Fibroblast of skin of right quadriceps (primary cell): Measurements from ENCODE around the gene SPAG6.
A peak's percentile ranks its signal among the peaks of the same experiment; 100 is the strongest.

ENCODE experiments used
- DNase-seq: peaks from one replicate; pipeline ENCODE4 v3.0.0-alpha.2; 2013

SPAG6 gene

GRCh38 chr10:22322641-22323160 lies 22.6 kb upstream of the SPAG6 start:
- no peak for DNase-seq

DNA sequence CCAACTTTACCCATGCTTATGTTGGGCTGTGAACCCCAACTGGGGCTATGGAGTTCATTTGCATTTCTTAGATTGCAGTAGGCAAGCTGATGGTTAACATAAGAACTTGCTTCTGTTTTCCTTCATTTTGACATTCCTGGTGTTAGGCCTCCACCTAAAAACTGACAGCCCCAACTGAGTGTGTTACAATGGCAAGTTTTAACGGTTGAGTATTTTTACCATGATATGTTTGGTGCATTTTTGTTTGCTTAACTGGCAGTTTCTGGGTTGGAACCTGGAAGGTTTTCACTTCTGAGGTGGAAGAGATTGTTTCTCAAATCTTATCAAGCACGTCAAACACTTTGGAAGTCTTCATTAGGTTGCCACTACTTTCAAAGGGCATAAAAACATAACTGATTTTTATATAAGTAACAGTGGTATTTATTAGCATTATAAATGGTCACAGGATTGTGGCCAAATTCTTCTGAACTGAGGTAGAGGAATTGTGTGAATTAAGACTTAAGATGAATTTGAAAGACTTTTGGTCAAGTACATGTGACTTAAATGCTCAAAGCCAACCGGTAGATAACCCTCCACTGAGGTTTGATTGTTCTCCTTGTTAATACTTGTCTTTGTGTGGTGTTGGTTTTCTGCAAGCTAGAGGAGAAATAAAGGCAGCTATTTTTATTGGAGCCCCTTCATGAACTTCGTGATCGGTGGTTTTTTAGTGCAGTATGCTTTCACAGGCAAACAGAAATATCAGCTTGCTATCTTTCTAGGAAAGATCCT lies 21.6 kb upstream of the SPAG6 start:
- DNase-seq = no peak

GRCh38 chr10:22324413-22324812 lies 20.9 kb upstream of the SPAG6 start:
- no peak for DNase-seq

GRCh38 chr10:22324893-22325271 lies 20.4 kb upstream of the SPAG6 start:
- DNase-seq = no peak

DNA sequence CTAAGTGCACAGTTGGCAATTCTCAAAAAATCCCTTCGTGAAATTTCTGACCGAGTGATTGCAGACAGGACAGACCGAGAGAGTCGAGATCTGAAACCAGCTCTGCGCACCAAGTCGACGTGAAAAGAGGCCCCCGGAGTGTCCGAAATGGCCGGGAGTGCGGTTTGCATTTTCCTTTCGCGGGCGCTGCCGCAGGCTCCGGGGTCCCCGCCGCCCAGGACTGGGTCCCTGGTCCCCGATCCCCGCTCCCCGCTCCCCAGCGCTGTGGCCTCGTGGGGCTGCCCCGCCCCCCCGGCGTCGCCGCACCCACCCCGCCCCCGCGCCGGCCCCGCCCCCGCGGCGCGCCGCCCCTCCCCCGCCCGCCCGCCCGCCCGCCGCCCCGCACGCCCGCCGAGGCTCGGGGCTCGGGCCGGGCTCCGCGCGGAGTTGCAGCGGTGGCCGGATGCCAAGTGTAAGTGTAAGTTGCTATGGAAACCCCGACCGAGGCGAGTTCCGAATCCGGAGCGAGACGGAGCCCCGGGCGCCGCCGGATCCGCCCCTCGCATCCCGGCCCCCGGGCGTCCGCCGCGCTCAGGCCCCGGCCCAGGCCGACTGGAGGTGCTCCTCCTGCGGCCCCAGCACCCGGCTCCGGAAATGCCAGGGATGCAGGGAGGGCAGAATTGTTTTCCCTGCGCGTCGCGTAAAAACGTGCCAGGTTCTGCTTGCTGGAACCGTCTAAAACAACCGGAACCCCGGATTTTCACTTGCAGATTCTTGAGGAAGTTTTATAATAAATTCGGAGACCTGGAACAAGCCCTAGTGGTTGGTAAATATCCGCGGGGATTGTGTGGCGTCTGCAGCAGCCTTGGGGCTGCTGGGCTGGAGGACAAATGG lies 19.8 kb upstream of the SPAG6 start:
- DNase-seq = peak; percentile 61

DNA sequence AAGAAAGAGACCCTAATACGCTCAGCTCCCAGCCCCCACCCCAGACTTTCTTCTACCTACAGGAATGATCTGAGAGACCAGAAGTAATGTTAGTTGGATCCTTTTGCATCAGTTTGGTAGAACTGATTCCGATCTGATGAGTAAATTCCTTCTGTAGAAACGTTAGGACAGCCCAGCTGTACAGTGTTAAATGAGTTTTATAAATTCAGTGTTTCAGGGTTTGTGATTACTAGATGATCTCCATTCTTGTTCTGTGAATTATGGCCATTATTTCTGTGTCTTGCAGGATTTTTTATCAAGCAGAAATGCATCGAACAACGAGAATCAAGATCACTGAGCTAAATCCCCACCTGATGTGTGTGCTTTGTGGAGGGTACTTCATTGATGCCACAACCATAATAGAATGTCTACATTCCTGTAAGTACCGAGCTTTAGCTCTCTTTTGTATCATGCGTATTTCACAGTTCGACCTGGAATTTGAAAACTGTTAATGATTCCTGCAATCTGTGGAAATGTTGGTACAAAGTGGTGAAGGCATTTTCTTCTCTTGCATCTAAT lies 19.1 kb upstream of the SPAG6 start:
- no peak for DNase-seq

- no peak for DNase-seq
Measured at GRCh38 chr10:22329150-22329549, 16.1 kb upstream of the SPAG6 start.

GRCh38 chr10:22332116-22332692 lies 13.1 kb upstream of the SPAG6 start:
- DNase-seq = no peak

GRCh38 chr10:22333167-22333974 lies 11.9 kb upstream of the SPAG6 start:
- DNase-seq = no peak

DNA sequence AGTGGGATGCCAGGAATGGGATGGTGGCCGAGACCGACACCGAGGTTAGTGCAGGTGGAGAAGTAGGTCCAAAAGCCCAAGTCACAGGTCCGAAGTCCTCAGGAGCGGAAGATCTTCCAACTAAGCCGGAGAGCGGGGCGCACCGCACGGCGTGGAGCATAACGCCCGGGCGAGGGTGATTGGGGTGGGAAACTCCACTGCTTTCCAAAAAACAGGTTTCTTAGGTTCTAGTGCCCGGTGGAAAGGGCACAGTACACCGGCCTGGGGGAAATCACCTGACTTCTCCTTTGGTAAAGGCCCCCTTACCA lies 11.4 kb upstream of the SPAG6 start:
- no peak for DNase-seq

DNA sequence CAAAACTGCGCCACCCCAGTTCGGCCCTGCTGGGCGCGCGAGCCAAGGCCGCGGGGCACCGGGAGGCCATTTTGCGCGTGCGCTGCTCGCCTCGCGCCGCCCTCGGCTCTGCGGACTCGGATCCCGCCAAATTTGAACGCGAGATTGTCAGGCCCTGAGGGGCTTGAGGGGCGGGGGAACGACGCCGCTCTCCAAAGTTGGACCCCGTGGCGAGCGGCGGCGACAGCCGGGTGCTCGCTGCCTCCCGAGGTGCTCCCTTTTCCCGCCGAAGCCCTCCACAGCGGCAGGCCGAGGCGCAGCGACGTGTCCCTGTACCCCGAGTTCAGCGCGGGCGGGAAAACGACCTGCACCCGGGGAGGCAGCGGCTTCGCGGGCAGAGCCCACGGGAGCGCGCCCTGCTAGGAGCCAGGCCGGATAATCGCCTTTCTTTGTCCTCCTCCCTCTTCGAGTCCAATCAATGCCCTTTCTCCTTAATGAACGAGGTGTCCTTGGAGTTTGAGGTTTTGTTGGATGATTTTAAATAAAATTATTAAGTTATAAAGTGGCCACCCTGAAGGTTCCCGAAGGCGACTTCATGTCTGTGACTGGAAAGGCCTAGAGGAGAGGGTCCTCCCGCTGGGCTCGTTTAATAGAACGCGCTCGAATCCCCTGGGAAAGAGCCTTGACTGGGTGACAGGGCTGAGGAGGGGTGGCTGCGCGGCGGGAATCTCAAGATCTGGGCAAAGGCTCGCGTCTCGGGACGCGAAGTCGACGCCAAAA lies 10.7 kb upstream of the SPAG6 start:
- DNase-seq = no peak

- peak; percentile 59 for DNase-seq
Measured at GRCh38 chr10:22335173-22335933, 9.9 kb upstream of the SPAG6 start.

DNA sequence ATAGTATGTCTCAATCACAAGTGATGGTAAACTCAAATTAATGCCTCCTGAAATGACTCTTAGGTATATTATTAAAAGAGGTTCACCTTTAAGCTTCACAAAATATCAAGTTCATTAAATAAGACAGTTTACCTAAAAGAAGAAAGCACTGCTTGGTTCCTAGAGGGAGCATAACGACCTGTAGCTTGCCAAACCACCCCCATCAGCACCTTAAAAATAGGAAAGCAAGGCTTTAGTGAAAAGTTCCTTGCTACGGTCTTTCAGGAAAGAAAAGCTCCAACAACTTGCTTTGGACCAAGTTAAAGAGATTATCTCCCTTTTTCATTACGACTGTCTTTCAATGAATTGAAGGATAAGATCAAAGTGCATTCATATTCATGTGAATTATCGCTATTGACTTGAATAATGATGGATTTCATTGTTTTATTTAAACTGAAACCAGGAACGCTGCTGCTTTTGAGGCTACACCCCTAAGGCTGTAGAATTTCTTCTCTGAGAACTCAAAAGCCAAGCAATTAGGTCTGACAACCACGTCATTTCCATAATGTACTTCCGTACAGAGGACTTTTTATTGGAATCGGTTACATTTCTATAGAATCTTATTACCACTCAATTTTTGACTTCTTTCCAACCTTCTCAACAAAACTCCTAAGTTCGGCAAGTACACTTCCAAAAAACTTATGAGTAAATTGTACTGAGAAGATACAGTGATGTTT lies 7.0 kb upstream of the SPAG6 start:
- no peak for DNase-seq

DNA sequence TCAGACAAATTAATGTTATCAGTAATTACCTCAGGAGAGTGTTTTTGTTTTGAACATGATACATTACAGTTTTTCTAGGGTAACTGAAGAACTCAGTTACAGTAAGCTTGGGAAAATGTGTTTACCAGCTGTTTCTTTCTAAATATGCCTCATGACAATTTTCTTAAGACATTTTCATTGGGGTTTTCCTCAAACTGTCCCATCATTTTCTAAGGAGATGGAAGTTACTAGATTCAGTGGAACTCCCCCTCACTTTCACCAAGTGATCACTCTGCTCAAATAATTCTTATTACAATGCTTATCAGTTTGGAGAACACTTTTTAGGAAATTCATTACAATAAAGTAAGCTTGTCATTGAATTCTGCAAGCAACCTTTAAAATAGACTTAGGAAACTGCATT lies 6.4 kb upstream of the SPAG6 start:
- no peak for DNase-seq

GRCh38 chr10:22339761-22340328 lies 5.5 kb upstream of the SPAG6 start:
- no peak for DNase-seq

GRCh38 chr10:22340329-22341189 lies 4.7 kb upstream of the SPAG6 start:
- peak; percentile 83 for DNase-seq

- DNase-seq = no peak
Measured at GRCh38 chr10:22341190-22341925, 3.9 kb upstream of the SPAG6 start.

DNA sequence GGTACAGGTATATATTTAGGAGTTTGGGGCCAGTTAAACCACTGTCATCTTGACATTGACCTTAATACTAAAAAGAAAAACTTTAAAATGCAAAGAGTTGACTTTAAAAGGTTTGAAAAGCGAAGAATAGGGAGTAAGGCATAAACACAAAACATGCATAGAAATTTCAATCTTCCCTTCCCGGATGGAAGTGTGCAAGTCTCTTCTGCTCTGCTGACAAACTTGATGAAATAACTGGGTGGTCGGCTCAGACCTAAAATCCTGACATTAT lies 3.4 kb upstream of the SPAG6 start:
- no peak for DNase-seq

DNA sequence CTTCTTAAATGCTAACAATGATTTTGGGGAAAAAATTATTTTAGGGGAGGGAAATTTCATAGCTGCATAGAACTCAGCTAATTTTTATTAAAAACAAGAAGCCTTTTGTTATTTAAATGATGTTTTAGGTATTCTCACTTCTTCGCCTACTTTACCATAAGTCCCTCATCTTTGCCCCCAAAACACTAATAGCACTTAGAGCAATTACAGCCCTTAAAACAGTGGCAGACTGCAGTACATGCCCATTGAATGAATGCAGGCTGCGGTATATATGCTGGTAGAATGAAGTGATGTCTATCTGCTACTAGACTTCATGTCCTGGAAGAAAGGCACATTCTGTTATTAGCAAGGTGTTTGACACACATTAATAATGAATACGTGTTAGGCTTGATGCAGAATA lies 2.9 kb upstream of the SPAG6 start:
- DNase-seq = no peak
